K562 (cell line): Measurements from ENCODE around the gene CEP43. TPM values are rescaled to one million over a fixed set of nuclear protein-coding genes. Genes with fewer than 3 reads are reported as not detected.

Experiments
- ATAC-seq: fragments of 200-7000 bp; cut with Tn5 transposase; 3 replicates; pipeline ENCODE4 v1.9.1; 2020; ENCODE audit warnings: moderate library complexity
- BruUV-seq: library from RNA; stranded (reverse); fragments of 400-500 nt; replicated peaks from 2 replicates; lab custom pipeline; 2021; lab: Mats Ljungman, UMichigan
- CTCF ChIA-PET: fragments of 300-600 bp; formaldehyde crosslinking; extraction: SDS; loops from one replicate; lab custom pipeline; 2021; ENCODE audit warnings: low intra/inter-chr PET ratio; lab: Yijun Ruan, JAX
- POLR2A ChIA-PET: fragments of 300-600, 350-650 bp; sonication (Branson Sonifier 250); formaldehyde crosslinking; extraction: SDS; loops from one replicate; lab custom pipeline; 2021; ENCODE audit warnings: antibody characterized with exemption, inconsistent platforms; lab: Yijun Ruan, JAX
- DNase-seq, 4 experiments: peaks; one replicate each; pipeline versions ENCODE4 v3.0.0 to v3.0.0-alpha.2; 2011 to 2018; ENCODE audit warnings: low spot score in 3 of 4, mixed read lengths in 3 of 4; ENCODE audit errors: extremely low read depth in 1 of 4
- FAIRE-seq: peaks from 2 replicates; lab custom pipeline; 2011; peaks lifted over from hg19 to GRCh38; lab: Jason Lieb, UNC
- H2AFZ ChIP-seq: 2 replicates; pipeline ENCODE4 v1.6.0; 2011; ENCODE audit warnings: low read depth, low read length, control low read depth, inconsistent platforms
- H3K27ac ChIP-seq: fragments of 200-600 bp; 3 replicates; pipeline ENCODE4 v1.8.0; 2011; ENCODE audit warnings: low read depth, mild to moderate bottlenecking, control low read depth, inconsistent platforms, low read length, moderate library complexity, mixed read lengths; ENCODE audit errors: extremely low read depth
- H3K27me3 ChIP-seq, 2 experiments: fragments of 300-600 bp in 1 of 2; 2 replicates in 1 of 2; 3 replicates in 1 of 2; pipeline versions ENCODE4 v1.6.0 to v1.8.0; 2011; ENCODE audit warnings: inconsistent platforms in 2 of 2, low read length in 2 of 2, mild to moderate bottlenecking in 1 of 2, mixed read lengths in 1 of 2, moderate library complexity in 1 of 2; ENCODE audit not compliant: control insufficient read depth in 2 of 2, insufficient read depth in 2 of 2
- H3K36me3 ChIP-seq: fragments of 300-600 bp; 3 replicates; pipeline ENCODE4 v1.8.0; 2011; ENCODE audit warnings: mild to moderate bottlenecking, low read length, inconsistent platforms; ENCODE audit not compliant: control insufficient read depth, insufficient read depth
- H3K4me1 ChIP-seq, 2 experiments: fragments of 200-600 bp in 1 of 2; replicated peaks in 1 of 2; 2 replicates in 1 of 2; 3 replicates in 1 of 2; pipeline versions ENCODE4 v1.5.1 to v1.8.0; 2011; ENCODE audit warnings: inconsistent platforms in 2 of 2, low read length in 2 of 2, mild to moderate bottlenecking in 1 of 2, mixed read lengths in 1 of 2, moderate library complexity in 1 of 2; ENCODE audit not compliant: control insufficient read depth in 2 of 2, insufficient read depth in 2 of 2
- H3K4me2 ChIP-seq: 2 replicates; pipeline ENCODE4 v1.6.1; 2011; ENCODE audit warnings: low read length, control low read depth, inconsistent platforms, mixed read lengths; ENCODE audit not compliant: insufficient read depth
- H3K4me3 ChIP-seq: fragments of 200-600 bp; sonication (generic), shearing (Covaris generic); 2 replicates; pipeline ENCODE4 v1.5.1; 2016; ENCODE audit warnings: control low read depth, inconsistent platforms
- H3K79me2 ChIP-seq: fragments of 200-600 bp; 3 replicates; pipeline ENCODE4 v1.8.0; 2011; ENCODE audit warnings: low read length, inconsistent platforms; ENCODE audit not compliant: control insufficient read depth, insufficient read depth
- H3K9ac ChIP-seq, 2 experiments: 2 replicates each; pipeline versions ENCODE4 v1.6.0 to v1.6.1; 2011; ENCODE audit warnings: low read depth in 2 of 2, low read length in 2 of 2, control low read depth in 1 of 2, inconsistent platforms in 1 of 2, mild to moderate bottlenecking in 1 of 2, mixed read lengths in 1 of 2; ENCODE audit not compliant: insufficient read depth in 1 of 2
- H3K9me1 ChIP-seq: one replicate; pipeline ENCODE4 v1.6.0; 2011; ENCODE audit warnings: inconsistent platforms, mild to moderate bottlenecking, low read length, moderate library complexity; ENCODE audit not compliant: control insufficient read depth, insufficient read depth
- H3K9me3 ChIP-seq: replicated peaks from 2 replicates; pipeline ENCODE4 v1.5.1; 2011; ENCODE audit warnings: low read depth, low read length, inconsistent platforms; ENCODE audit not compliant: control insufficient read depth, insufficient read depth
- H4K20me1 ChIP-seq: replicated peaks from 2 replicates; pipeline ENCODE4 v1.6.1; 2011; ENCODE audit warnings: low read length, inconsistent platforms, mixed read lengths; ENCODE audit not compliant: control insufficient read depth, insufficient read depth
- BRD4 ChIP-seq: fragments of 200-600 bp; sonication (generic); IDR thresholded peaks from 2 replicates; pipeline ENCODE4 v1.6.1; 2017; ENCODE audit warnings: inconsistent platforms
- ELK3 ChIP-seq: fragments of 450-650 bp; formaldehyde crosslinking; IDR thresholded peaks from 2 replicates; pipeline ENCODE4 v1.4.0; 2020; ENCODE audit warnings: mild to moderate bottlenecking
- PHF8 ChIP-seq: fragments of 200-600 bp; sonication (generic); IDR thresholded peaks from 2 replicates; pipeline ENCODE4 v1.6.1; 2012; ENCODE audit warnings: mixed run types, mild to moderate bottlenecking, inconsistent platforms, low read length, moderate library complexity, borderline replicate concordance
- SAFB2 ChIP-seq: fragments of 200-400 bp; formaldehyde crosslinking; IDR thresholded peaks from 2 replicates; pipeline ENCODE4 v1.6.1; 2018; ENCODE audit warnings: borderline replicate concordance, low read length, low read depth, moderate library complexity; ENCODE audit not compliant: severe bottlenecking
- SAP30 ChIP-seq: fragments of 200-600 bp; sonication (generic); IDR thresholded peaks from 2 replicates; pipeline ENCODE4 v1.6.1; 2012; ENCODE audit warnings: borderline replicate concordance, low read depth, mild to moderate bottlenecking, moderate library complexity, low read length, control low read depth, inconsistent platforms; ENCODE audit not compliant: insufficient read depth, poor library complexity, severe bottlenecking
- SOX6 ChIP-seq: fragments of 450-650 bp; IDR thresholded peaks from 2 replicates; pipeline ENCODE4 v1.6.1; 2014; ENCODE audit warnings: mild to moderate bottlenecking
- ZNF518B ChIP-seq: fragments of 250-450 bp; sonication (Bioruptor Pico); IDR thresholded peaks from 2 replicates; pipeline ENCODE4 v1.5.0; 2021; ENCODE audit warnings: mild to moderate bottlenecking, moderate library complexity
- WGBS: fragments of 100-300 bp; shearing (Covaris generic); methylation state at CpG from one replicate; pipeline ENCODE4 v1.1.6; 2016; ENCODE audit warnings: low coverage, mixed read lengths; ENCODE audit not compliant: insufficient coverage; ENCODE audit errors: missing lambda C conversion rate; 5-methylcytosine and 5-hydroxymethylcytosine counted together
- in situ Hi-C: fragments of 300-500 bp; cut with MboI; formaldehyde crosslinking; loops from 4 replicates; pipeline ENCODE4 v1.15.0; 2018; ENCODE audit warnings: inconsistent platforms, mixed read lengths
- intact Hi-C: fragments of 100-400 bp; cut with micrococcal nuclease; formaldehyde crosslinking; loops from 2 replicates; pipeline ENCODE4 v1.14.2; 2022
- polyA plus RNA-seq, 8 experiments: library from polyadenylated mRNA; depleted of rRNA in 4 of 8; stranded (reverse) in 5 of 8; unstranded in 3 of 8; fragments of >200 nt; fragmentation: Nextera tagmentation in 2 of 8; fragmentation: Illumina TruSeq in 1 of 8; extraction: Ambion mirVana in 2 of 8; extraction: Trizol in 1 of 8; gene quantifications; 2 replicates each; pipeline versions ENCODE4 v1.2.1 to v1.2.3, GENCODE V29; 2011 to 2014; ENCODE audit warnings: inconsistent platforms in 1 of 8, missing spikeins in 1 of 8
- total RNA-seq, 7 experiments: library from RNA; depleted of rRNA in 6 of 7; stranded (reverse); fragments of >200 nt in 6 of 7; fragmentation: Illumina TruSeq in 2 of 7; extraction: Trizol in 2 of 7; gene quantifications; 2 replicates each; pipeline versions ENCODE4 v1.2.1 to v1.2.3, GENCODE V29; 2011 to 2021; ENCODE audit warnings: low replicate concordance in 1 of 7

The CEP43 gene
- total and polyA plus RNA-seq, 9 of the 15 experiments (the other 6 are each of a cell fraction or from before 2014, with no cell fraction given): 15.2 to 55.7 (median 47.4) TPM

GRCh38 chr6:166955865-166956443, 43.2 kb upstream of the CEP43 start:
- Histone ChIP-seq H3K4me2 (peak overlapping the region; percentile 73), H3K4me1 (peaks cover 31 to 41% of the 10 kb centered on the region in 2 experiments), H3K9me1 (no peaks in the 10 kb centered on the region), H3K9me3 (no peaks in the 10 kb centered on the region), H3K4me3 (peak overlapping the region; percentile 75), H4K20me1 (no peaks in the 10 kb centered on the region), H2AFZ (peak overlapping the region; percentile 93), H3K79me2 (peaks cover 15% of the 10 kb centered on the region), H3K27me3 (no peaks in the 10 kb centered on the region), H3K9ac (peak overlapping the region; percentile 43 to 94; a peak in 3 of 4 replicates), H3K27ac (peak overlapping the region; percentile 31; the same call in 1 of the 3 replicates), H3K36me3 (peaks cover 3% of the 10 kb centered on the region; the same call in 2 of the 3 replicates)
- ChIA-PET CTCF (no interaction called here), POLR2A (interaction anchor here (0.6 to 2.2 kb wide), 10 partner anchors 13 to 232 kb away, joined by 3 to 6 read pairs (median 3); partner anchors contain the start of gene CEP43)
- DNase-seq (no peak), FAIRE-seq (no peak), ATAC-seq (peak; percentile 61)
- BruUV-seq: TSS peak; percentile 52
- WGBS: 2% methylated on average over 39 of the region's 54 CpGs
- intact Hi-C loops: loop anchor here (2.0 kb wide), 1 partner anchor 43 kb away; the partner anchor contains the start of gene CEP43
- in situ Hi-C loops: loop anchor here (10.0 kb wide), 1 partner anchor 181 kb away; no protein-coding TSS in a partner anchor
- no peak for TF ChIP-seq SAP30
- no peak for TF ChIP-seq SAFB2
- no peak for TF ChIP-seq BRD4
- no peak for TF ChIP-seq SOX6
- no peak for TF ChIP-seq PHF8
- no peak for TF ChIP-seq ELK3 (CRISPR knock-in tag)
- TF ChIP-seq ZNF518B (CRISPR knock-in tag): no peak
